A549 (cell line): ENCODE measurements around the gene SGSH.

Experiments
- BHLHE40 ChIP-seq: IDR thresholded peaks from 2 replicates; pipeline ENCODE4 v1.6.1; 2012; ENCODE audit warnings: low read depth, low read length, inconsistent platforms
- EP300 ChIP-seq, 2 experiments: fragments of >200 bp; sonication (Bioruptor Twin); formaldehyde crosslinking; IDR thresholded peaks; 2 replicates in 1 of 2; 3 replicates in 1 of 2; pipeline ENCODE4 v1.6.1; 2016 to 2017
- MAFK ChIP-seq: fragments of 450-650 bp; IDR thresholded peaks from 2 replicates; pipeline ENCODE4 v1.6.1; 2014; ENCODE audit not compliant: partially characterized antibody
- NR3C1 ChIP-seq: fragments of >200 bp; sonication (Bioruptor Twin); formaldehyde crosslinking; IDR thresholded peaks from 3 replicates; pipeline ENCODE4 v1.6.1; 2017
- POLR2A ChIP-seq: IDR thresholded peaks from 2 replicates; pipeline ENCODE4 v1.6.1; 2012; ENCODE audit warnings: mild to moderate bottlenecking, low read length
- RCOR1 ChIP-seq: fragments of 150-350 bp; IDR thresholded peaks from 2 replicates; pipeline ENCODE4 v1.6.1; 2014; ENCODE audit warnings: antibody characterized with exemption, low read length, low read depth
- RFX5 ChIP-seq: fragments of 450-650 bp; IDR thresholded peaks from 2 replicates; pipeline ENCODE4 v1.7.1; 2014; ENCODE audit warnings: antibody characterized with exemption, mild to moderate bottlenecking, moderate library complexity
- TF ChIP-seq, protein P1 (sequence below): fragments of >200 bp; sonication (Bioruptor Twin); formaldehyde crosslinking; IDR thresholded peaks from 3 replicates; pipeline ENCODE4 v1.6.1; 2016
- TF ChIP-seq, protein P2 (sequence below): fragments of >200 bp; sonication (Bioruptor Twin); formaldehyde crosslinking; IDR thresholded peaks from 3 replicates; pipeline ENCODE4 v1.5.1; 2016
- TF ChIP-seq, protein P3 (sequence below): fragments of 200-600 bp; sonication (generic); IDR thresholded peaks from 2 replicates; pipeline ENCODE4 v1.6.1; 2016; ENCODE audit warnings: antibody characterized with exemption, mild to moderate bottlenecking, moderate library complexity
- TF ChIP-seq, protein P4 (sequence below): fragments of 450-650 bp; IDR thresholded peaks from 2 replicates; pipeline ENCODE4 v1.6.1; 2014; ENCODE audit warnings: antibody characterized with exemption

DNA sequence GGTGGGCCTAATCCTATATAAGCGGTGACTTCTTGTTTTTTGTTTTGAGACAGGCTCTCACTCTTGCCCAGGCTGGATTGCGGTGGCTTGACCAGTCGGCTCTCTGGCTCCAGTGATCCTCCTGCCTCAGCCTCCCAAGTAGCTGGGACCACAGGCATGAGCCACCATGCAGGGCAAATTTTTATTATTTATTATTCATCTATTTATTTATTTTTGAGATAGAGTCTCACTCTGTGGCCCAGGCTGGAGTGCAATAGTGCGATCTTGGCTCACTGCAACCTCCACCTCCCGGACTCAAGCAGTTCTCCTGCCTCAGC, 35.9 kb upstream of the SGSH start:
- TF ChIP-seq EP300 (IDR thresholded peaks at IDR 0.05) (no peak), POLR2A (no peak), RFX5 (no peak), MAFK (no peak), BHLHE40 (no peak), NR3C1 (no peak), RCOR1 (no peak)
- TF ChIP-seq, protein P1, sequence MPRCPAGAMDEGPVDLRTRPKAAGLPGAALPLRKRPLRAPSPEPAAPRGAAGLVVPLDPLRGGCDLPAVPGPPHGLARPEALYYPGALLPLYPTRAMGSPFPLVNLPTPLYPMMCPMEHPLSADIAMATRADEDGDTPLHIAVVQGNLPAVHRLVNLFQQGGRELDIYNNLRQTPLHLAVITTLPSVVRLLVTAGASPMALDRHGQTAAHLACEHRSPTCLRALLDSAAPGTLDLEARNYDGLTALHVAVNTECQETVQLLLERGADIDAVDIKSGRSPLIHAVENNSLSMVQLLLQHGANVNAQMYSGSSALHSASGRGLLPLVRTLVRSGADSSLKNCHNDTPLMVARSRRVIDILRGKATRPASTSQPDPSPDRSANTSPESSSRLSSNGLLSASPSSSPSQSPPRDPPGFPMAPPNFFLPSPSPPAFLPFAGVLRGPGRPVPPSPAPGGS, result no peak
- TF ChIP-seq, protein P2, sequence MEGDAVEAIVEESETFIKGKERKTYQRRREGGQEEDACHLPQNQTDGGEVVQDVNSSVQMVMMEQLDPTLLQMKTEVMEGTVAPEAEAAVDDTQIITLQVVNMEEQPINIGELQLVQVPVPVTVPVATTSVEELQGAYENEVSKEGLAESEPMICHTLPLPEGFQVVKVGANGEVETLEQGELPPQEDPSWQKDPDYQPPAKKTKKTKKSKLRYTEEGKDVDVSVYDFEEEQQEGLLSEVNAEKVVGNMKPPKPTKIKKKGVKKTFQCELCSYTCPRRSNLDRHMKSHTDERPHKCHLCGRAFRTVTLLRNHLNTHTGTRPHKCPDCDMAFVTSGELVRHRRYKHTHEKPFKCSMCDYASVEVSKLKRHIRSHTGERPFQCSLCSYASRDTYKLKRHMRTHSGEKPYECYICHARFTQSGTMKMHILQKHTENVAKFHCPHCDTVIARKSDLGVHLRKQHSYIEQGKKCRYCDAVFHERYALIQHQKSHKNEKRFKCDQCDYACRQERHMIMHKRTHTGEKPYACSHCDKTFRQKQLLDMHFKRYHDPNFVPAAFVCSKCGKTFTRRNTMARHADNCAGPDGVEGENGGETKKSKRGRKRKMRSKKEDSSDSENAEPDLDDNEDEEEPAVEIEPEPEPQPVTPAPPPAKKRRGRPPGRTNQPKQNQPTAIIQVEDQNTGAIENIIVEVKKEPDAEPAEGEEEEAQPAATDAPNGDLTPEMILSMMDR, result no peak
- TF ChIP-seq, protein P3, sequence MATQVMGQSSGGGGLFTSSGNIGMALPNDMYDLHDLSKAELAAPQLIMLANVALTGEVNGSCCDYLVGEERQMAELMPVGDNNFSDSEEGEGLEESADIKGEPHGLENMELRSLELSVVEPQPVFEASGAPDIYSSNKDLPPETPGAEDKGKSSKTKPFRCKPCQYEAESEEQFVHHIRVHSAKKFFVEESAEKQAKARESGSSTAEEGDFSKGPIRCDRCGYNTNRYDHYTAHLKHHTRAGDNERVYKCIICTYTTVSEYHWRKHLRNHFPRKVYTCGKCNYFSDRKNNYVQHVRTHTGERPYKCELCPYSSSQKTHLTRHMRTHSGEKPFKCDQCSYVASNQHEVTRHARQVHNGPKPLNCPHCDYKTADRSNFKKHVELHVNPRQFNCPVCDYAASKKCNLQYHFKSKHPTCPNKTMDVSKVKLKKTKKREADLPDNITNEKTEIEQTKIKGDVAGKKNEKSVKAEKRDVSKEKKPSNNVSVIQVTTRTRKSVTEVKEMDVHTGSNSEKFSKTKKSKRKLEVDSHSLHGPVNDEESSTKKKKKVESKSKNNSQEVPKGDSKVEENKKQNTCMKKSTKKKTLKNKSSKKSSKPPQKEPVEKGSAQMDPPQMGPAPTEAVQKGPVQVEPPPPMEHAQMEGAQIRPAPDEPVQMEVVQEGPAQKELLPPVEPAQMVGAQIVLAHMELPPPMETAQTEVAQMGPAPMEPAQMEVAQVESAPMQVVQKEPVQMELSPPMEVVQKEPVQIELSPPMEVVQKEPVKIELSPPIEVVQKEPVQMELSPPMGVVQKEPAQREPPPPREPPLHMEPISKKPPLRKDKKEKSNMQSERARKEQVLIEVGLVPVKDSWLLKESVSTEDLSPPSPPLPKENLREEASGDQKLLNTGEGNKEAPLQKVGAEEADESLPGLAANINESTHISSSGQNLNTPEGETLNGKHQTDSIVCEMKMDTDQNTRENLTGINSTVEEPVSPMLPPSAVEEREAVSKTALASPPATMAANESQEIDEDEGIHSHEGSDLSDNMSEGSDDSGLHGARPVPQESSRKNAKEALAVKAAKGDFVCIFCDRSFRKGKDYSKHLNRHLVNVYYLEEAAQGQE, result no peak
- TF ChIP-seq, protein P4, sequence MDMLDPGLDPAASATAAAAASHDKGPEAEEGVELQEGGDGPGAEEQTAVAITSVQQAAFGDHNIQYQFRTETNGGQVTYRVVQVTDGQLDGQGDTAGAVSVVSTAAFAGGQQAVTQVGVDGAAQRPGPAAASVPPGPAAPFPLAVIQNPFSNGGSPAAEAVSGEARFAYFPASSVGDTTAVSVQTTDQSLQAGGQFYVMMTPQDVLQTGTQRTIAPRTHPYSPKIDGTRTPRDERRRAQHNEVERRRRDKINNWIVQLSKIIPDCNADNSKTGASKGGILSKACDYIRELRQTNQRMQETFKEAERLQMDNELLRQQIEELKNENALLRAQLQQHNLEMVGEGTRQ, result no peak
